22Rv1 (cell line): Measurements from ENCODE around the gene TGFB1.

Experiments used
- ZFX ChIP-seq: fragments of 450-650 bp; IDR thresholded peaks from 2 replicates; pipeline ENCODE4 v1.6.1; 2017; ENCODE audit warnings: antibody characterized with exemption, borderline replicate concordance
- TF ChIP-seq, protein P1 (sequence below): fragments of 450-650 bp; IDR thresholded peaks from 2 replicates; pipeline ENCODE4 v1.5.1; 2017; ENCODE audit warnings: mild to moderate bottlenecking

DNA sequence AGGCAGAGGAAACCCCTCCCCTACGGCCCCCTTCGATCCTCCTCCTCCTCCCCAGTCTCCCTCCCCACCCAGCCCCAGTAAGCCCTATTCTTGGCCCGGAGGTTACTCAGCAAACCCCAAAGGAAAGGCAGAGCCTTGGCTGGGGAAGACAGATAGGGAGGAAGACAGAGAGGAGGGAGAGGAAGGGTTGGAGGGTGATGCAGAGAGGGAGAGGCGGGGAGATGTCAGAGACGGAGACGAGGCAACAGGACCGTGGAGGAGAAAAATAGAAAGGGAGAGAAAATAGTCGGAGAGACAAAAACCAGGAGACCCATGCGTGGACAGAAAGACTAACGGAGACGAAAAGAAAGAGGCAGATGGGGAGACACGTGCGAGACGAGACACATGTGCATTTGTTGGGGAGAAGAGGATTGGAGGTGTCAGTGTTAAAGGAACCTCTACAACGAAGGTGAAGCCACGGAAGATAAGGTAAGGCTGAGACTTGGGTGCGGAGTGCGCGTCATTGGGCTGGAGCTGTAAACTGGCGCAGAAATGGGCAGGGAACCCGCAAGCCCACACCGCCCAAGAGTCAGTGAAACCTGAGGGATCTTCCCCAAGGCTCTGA lies 2.9 kb downstream of the TGFB1 start:
- TF ChIP-seq, protein P1, sequence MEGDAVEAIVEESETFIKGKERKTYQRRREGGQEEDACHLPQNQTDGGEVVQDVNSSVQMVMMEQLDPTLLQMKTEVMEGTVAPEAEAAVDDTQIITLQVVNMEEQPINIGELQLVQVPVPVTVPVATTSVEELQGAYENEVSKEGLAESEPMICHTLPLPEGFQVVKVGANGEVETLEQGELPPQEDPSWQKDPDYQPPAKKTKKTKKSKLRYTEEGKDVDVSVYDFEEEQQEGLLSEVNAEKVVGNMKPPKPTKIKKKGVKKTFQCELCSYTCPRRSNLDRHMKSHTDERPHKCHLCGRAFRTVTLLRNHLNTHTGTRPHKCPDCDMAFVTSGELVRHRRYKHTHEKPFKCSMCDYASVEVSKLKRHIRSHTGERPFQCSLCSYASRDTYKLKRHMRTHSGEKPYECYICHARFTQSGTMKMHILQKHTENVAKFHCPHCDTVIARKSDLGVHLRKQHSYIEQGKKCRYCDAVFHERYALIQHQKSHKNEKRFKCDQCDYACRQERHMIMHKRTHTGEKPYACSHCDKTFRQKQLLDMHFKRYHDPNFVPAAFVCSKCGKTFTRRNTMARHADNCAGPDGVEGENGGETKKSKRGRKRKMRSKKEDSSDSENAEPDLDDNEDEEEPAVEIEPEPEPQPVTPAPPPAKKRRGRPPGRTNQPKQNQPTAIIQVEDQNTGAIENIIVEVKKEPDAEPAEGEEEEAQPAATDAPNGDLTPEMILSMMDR = no peak
- no peak for TF ChIP-seq ZFX
